HepG2 (cell line): Measurements from ENCODE around the gene CTNND2. TPM values are rescaled to one million over a fixed set of nuclear protein-coding genes. Genes with fewer than 3 reads are reported as not detected.

ENCODE experiments used
- ATAC-seq: fragments of 200-7000 bp; cut with Tn5 transposase; 3 replicates; pipeline ENCODE4 v1.9.1; 2020; ENCODE audit warnings: mild to moderate bottlenecking, moderate library complexity
- BruUV-seq: library from RNA; stranded (reverse); fragments of 400-500 nt; replicated peaks from 2 replicates; lab custom pipeline; 2021; lab: Mats Ljungman, UMichigan
- CTCF ChIA-PET: fragments of 300-600 bp; formaldehyde crosslinking; extraction: SDS; loops from one replicate; lab custom pipeline; 2021; ENCODE audit warnings: low total read pairs, inconsistent platforms, low intra/inter-chr PET ratio; lab: Yijun Ruan, JAX
- POLR2A ChIA-PET: fragments of 350-600 bp; sonication (Branson Sonifier 250); formaldehyde crosslinking; loops from one replicate; lab custom pipeline; 2020; ENCODE audit warnings: antibody characterized with exemption, inconsistent platforms; lab: Yijun Ruan, JAX
- DNase-seq: peaks from one replicate; pipeline ENCODE4 v3.0.0-alpha.2; 2015; ENCODE audit warnings: low spot score
- FAIRE-seq: peaks from 3 replicates; lab custom pipeline; 2011; peaks lifted over from hg19 to GRCh38; lab: Jason Lieb, UNC
- H2AFZ ChIP-seq: one replicate; pipeline ENCODE4 v1.6.1; 2011; ENCODE audit warnings: low read length, inconsistent platforms
- H3K27ac ChIP-seq: fragments of 300-600 bp; 3 replicates; pipeline ENCODE4 v1.8.0; 2011; ENCODE audit warnings: mixed run types, mild to moderate bottlenecking, mixed read lengths, low read length, inconsistent platforms; ENCODE audit not compliant: insufficient read depth; ENCODE audit errors: extremely low read length
- H3K27me3 ChIP-seq, 2 experiments: fragments of 200-600 bp in 1 of 2; 2 replicates in 1 of 2; 3 replicates in 1 of 2; pipeline versions ENCODE4 v1.6.0 to v1.8.0; 2011; ENCODE audit warnings: low read length in 2 of 2, mild to moderate bottlenecking in 2 of 2, moderate library complexity in 2 of 2, inconsistent platforms in 1 of 2; ENCODE audit not compliant: insufficient read depth in 2 of 2, control insufficient read depth in 1 of 2
- H3K36me3 ChIP-seq, 2 experiments: fragments of 200-600 bp in 1 of 2; replicated peaks in 1 of 2; 2 replicates in 1 of 2; 3 replicates in 1 of 2; pipeline versions ENCODE4 v1.5.1 to v1.8.0; 2011; ENCODE audit warnings: low read length in 2 of 2, inconsistent platforms in 1 of 2; ENCODE audit not compliant: insufficient read depth in 2 of 2, control insufficient read depth in 1 of 2
- H3K4me1 ChIP-seq: 2 replicates; pipeline ENCODE4 v1.5.1; 2012; ENCODE audit warnings: low read length, inconsistent platforms; ENCODE audit not compliant: insufficient read depth
- H3K4me2 ChIP-seq: 2 replicates; pipeline ENCODE4 v1.6.0; 2011; ENCODE audit warnings: low read depth, low read length, inconsistent platforms
- H3K4me3 ChIP-seq, 3 experiments: fragments of 200-600 bp in 1 of 3; sonication (generic), shearing (Covaris generic) in 1 of 3; replicated peaks in 1 of 3; 2 replicates each; pipeline ENCODE4 v1.5.1; 2011 to 2016; ENCODE audit warnings: low read length in 3 of 3, inconsistent platforms in 2 of 3, low read depth in 2 of 3, mild to moderate bottlenecking in 2 of 3, control low read depth in 1 of 3, mixed read lengths in 1 of 3; ENCODE audit not compliant: insufficient read depth in 1 of 3
- H3K79me2 ChIP-seq: one replicate; pipeline ENCODE4 v1.6.1; 2011; ENCODE audit warnings: low read length, inconsistent platforms; ENCODE audit not compliant: insufficient read depth
- H3K9ac ChIP-seq: 2 replicates; pipeline ENCODE4 v1.6.0; 2011; ENCODE audit warnings: mild to moderate bottlenecking, low read depth, low read length, inconsistent platforms; ENCODE audit not compliant: insufficient read depth
- H3K9me3 ChIP-seq: 2 replicates; pipeline ENCODE4 v1.5.1; 2012; ENCODE audit warnings: mild to moderate bottlenecking, low read length
- H4K20me1 ChIP-seq: 2 replicates; pipeline ENCODE4 v1.6.0; 2011; ENCODE audit warnings: inconsistent platforms, mild to moderate bottlenecking, low read length, moderate library complexity; ENCODE audit not compliant: insufficient read depth
- AHR ChIP-seq: IDR thresholded peaks from 2 replicates; pipeline ENCODE4 v1.6.1; 2018; ENCODE audit warnings: missing genetic modification reagents, missing compliant biosample characterization
- ARNT2 ChIP-seq: sonication (generic); formaldehyde crosslinking; IDR thresholded peaks from 2 replicates; pipeline ENCODE4 v1.8.0; 2022; ENCODE audit warnings: mild to moderate bottlenecking, low read depth, missing genetic modification reagents, moderate library complexity
- ARNTL ChIP-seq: sonication (generic); formaldehyde crosslinking; IDR thresholded peaks from 2 replicates; pipeline ENCODE4 v1.4.0; 2020; ENCODE audit warnings: mild to moderate bottlenecking, missing genetic modification reagents
- BRCA1 ChIP-seq: sonication (generic); formaldehyde crosslinking; IDR thresholded peaks from 2 replicates; pipeline ENCODE4 v1.4.0; 2020; ENCODE audit warnings: missing genetic modification reagents
- GPBP1L1 ChIP-seq: sonication (generic); formaldehyde crosslinking; IDR thresholded peaks from 2 replicates; pipeline ENCODE4 v1.5.0; 2020; ENCODE audit warnings: mild to moderate bottlenecking, missing genetic modification reagents
- MTA3 ChIP-seq: sonication (generic); formaldehyde crosslinking; IDR thresholded peaks from 2 replicates; pipeline ENCODE4 v1.4.0; 2020; ENCODE audit warnings: missing genetic modification reagents
- PCBP1 ChIP-seq: fragments of 200-400 bp; formaldehyde crosslinking; IDR thresholded peaks from 2 replicates; pipeline ENCODE4 v1.6.1; 2017; ENCODE audit warnings: mild to moderate bottlenecking, low read depth, low read length, borderline replicate concordance
- ZNF12 ChIP-seq: sonication (generic); formaldehyde crosslinking; IDR thresholded peaks from 2 replicates; pipeline ENCODE4 v1.5.0; 2020; ENCODE audit warnings: missing genetic modification reagents
- ZNF207 ChIP-seq: fragments of 450-650 bp; IDR thresholded peaks from 2 replicates; pipeline ENCODE4 v1.6.1; 2016; ENCODE audit warnings: antibody characterized with exemption, borderline replicate concordance
- ZNF513 ChIP-seq: sonication (generic); formaldehyde crosslinking; conservative IDR thresholded peaks from 2 replicates; pipeline ENCODE4 v1.5.0; 2020; ENCODE audit warnings: missing genetic modification reagents
- WGBS: methylation state at CpG from one replicate; pipeline ENCODE4 v1.1.6; 2017; ENCODE audit warnings: low lambda C conversion rate; 5-methylcytosine and 5-hydroxymethylcytosine counted together
- in situ Hi-C: cut with HindIII; loops from 2 replicates; pipeline ENCODE4 v1.10.0; 2017; ENCODE audit warnings: low pct_unique_long_range_greater_than_20kb; ENCODE audit not compliant: extremely low pct_ligation_motif_present
- intact Hi-C: fragments of 100-400 bp; cut with micrococcal nuclease; formaldehyde crosslinking; loops from one replicate; pipeline ENCODE4 v1.10.0; 2022; ENCODE audit not compliant: unreplicated experiment
- polyA plus RNA-seq, 8 experiments: library from polyadenylated mRNA; depleted of rRNA in 3 of 8; stranded (reverse) in 7 of 8; unstranded in 1 of 8; fragments of >200 nt; fragmentation: Illumina TruSeq in 4 of 8; extraction: Trizol in 4 of 8; gene quantifications; 2 replicates each; pipeline versions ENCODE4 v1.2.1 to v1.2.3, GENCODE V29; 2011 to 2016; ENCODE audit warnings: low read depth in 4 of 8, missing spikeins in 1 of 8, mixed read lengths in 1 of 8; ENCODE audit not compliant: insufficient read depth in 1 of 8
- total RNA-seq, 5 experiments: library from RNA; depleted of rRNA; stranded (reverse); fragments of >200 nt; fragmentation: Illumina TruSeq; extraction: Trizol; gene quantifications; 2 replicates each; pipeline ENCODE4 v1.2.3, GENCODE V29; 2016; ENCODE audit warnings: low read depth in 1 of 5
- TF ChIP-seq, protein P1 (sequence below): sonication (generic); formaldehyde crosslinking; IDR thresholded peaks from 2 replicates; pipeline ENCODE4 v1.5.0; 2020; ENCODE audit warnings: missing genetic modification reagents

CTNND2 gene
- total and polyA plus RNA-seq, 2 of the 13 experiments (the other 11 are each of a cell fraction or from before 2014, with no cell fraction given), result not detected

- no peaks in the 10 kb centered on the region for H3K36me3 ChIP-seq
- CTCF ChIA-PET, result interaction anchor here (1.8 kb wide), 1 partner anchor 194 kb away, joined by 7 read pairs; no protein-coding TSS in a partner anchor
- FAIRE-seq (no peak), DNase-seq (no peak), ATAC-seq (no peak; the same call in 2 of the 3 replicates)
- no peaks in the 10 kb centered on the region for H4K20me1 ChIP-seq
- intact Hi-C loops (loop anchor here (1.0 to 10.0 kb wide), 3 partner anchors 194 to 727 kb away; no protein-coding TSS in a partner anchor), in situ Hi-C loops (loop anchor here (5.0 kb wide), 1 partner anchor 195 kb away; no protein-coding TSS in a partner anchor)
- H2AFZ ChIP-seq, result no peak overlapping the region
- H3K4me2 ChIP-seq, result no peak overlapping the region
- TF ChIP-seq GPBP1L1 (CRISPR knock-in tag) (no peak), ZNF12 (no peak), ARNTL (no peak), BRCA1 (CRISPR knock-in tag) (no peak), AHR (CRISPR knock-in tag) (no peak), MTA3 (no peak), ZNF513 (CRISPR knock-in tag) (no peak), ZNF207 (no peak), ARNT2 (no peak), PCBP1 (no peak)
- TF ChIP-seq, protein P1, sequence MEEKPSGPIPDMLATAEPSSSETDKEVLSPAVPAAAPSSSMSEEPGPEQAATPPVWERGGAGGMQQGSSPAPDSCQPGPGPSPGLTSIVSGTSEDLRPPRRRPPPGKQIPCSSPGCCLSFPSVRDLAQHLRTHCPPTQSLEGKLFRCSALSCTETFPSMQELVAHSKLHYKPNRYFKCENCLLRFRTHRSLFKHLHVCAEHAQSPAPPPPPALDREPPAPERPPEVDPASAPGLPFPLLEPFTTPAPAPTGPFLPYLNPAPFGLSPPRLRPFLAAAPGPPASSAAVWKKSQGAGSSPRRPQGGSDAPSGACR (CRISPR knock-in tag), result no peak
- no peaks in the 10 kb centered on the region for H3K4me1 ChIP-seq
- H3K4me3 ChIP-seq, result no peak overlapping the region
- POLR2A ChIA-PET, result no interaction called here
- H3K27me3 ChIP-seq, result no peaks in the 10 kb centered on the region
- 26% methylated on average over 5 of the region's 5 CpGs for WGBS
- no peaks in the 10 kb centered on the region for H3K79me2 ChIP-seq
- no peak overlapping the region for H3K9ac ChIP-seq
- H3K27ac ChIP-seq, result no peak overlapping the region
- no peaks in the 10 kb centered on the region for H3K9me3 ChIP-seq
- no TSS peak for BruUV-seq
These were observed 722.3 kb downstream of the CTNND2 start for GRCh38 chr5:11181940-11182339.
